Superior temporal gyrus (tissue), 1 donor: ENCODE measurements around the gene WDR19.
A peak's percentile ranks its signal among the peaks of the same experiment; 100 is the strongest.
"Not testable (repeated sequence)": the region's sequence is repeated elsewhere in the genome, so short reads cannot be mapped to it uniquely, and the experiment has no call there.

Experiments used
- DNase-seq: peaks from one replicate; pipeline ENCODE4 v3.0.0-alpha.2; 2016; ENCODE audit errors: extremely low spot score

Gene WDR19

DNA sequence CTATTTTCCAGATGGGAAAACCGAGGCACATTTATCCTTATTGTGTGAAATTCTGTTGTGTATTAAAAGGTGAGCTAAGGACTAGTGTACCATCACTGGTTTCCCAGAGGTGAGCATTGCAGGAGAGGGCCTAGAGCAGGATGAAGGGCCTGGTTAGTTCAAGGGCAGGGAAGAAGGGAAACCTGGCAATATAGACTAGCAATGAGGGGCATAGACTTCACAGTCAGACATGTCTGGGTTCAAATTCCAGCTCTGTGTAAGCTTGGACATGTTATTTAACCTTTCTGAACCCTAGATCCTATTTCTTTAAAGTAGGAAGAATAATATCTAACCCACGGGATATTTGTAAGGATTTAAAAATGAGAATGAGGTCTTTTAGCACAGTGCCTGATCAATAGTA lies 50.8 kb downstream of the WDR19 start:
- no peak for DNase-seq

DNA sequence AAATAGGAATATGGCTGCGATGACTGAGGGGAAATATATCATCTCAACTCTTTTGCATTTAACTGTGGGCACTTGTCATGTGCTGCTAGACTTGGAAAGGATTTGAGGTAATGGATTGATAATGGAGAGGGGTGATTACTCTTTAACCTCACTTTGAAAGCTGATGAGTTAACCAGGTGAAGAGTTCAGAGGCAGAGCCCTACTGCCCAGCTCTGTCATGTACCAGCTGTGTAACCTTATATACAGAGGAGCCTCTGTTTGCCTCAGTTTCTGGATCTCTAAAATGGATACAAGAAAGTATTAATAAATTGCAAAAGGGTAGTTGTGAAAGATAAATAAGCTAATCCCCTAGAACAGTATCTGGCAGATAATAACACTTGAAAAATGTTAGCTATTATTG lies 51.5 kb downstream of the WDR19 start:
- DNase-seq: no peak

DNA sequence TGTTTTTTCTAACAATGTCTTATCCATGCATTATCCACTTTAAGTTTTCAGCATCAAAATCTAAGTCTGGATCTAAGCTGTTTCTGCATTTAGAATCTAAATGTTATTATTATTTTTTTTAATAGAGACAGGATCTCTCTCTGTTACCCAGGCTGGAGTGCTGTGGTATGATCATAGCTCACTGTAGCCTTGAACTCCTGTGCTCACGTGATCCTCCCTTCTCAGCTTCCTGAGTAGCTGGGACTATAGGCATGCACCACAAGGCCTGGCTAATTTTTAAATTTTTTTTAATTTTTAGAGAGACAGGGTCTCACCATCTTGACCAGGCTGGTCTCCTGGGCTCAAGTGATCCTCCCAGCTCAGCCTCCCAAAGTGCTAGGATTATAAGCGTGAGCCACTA lies 52.7 kb downstream of the WDR19 start:
- no peak for DNase-seq

GRCh38 chr4:39235696-39236095 lies 53.4 kb downstream of the WDR19 start:
- no peak for DNase-seq

- DNase-seq: no peak
Observed at GRCh38 chr4:39237179-39237578, 54.9 kb downstream of the WDR19 start.

- DNase-seq: no peak
Observed at GRCh38 chr4:39243462-39243861, 61.1 kb downstream of the WDR19 start.

GRCh38 chr4:39255266-39255665 lies 72.9 kb downstream of the WDR19 start:
- DNase-seq: no peak

- DNase-seq: no peak
Observed at GRCh38 chr4:39255871-39256270, 73.5 kb downstream of the WDR19 start.

- DNase-seq: no peak
Observed at GRCh38 chr4:39256436-39256835, 74.1 kb downstream of the WDR19 start.

DNA sequence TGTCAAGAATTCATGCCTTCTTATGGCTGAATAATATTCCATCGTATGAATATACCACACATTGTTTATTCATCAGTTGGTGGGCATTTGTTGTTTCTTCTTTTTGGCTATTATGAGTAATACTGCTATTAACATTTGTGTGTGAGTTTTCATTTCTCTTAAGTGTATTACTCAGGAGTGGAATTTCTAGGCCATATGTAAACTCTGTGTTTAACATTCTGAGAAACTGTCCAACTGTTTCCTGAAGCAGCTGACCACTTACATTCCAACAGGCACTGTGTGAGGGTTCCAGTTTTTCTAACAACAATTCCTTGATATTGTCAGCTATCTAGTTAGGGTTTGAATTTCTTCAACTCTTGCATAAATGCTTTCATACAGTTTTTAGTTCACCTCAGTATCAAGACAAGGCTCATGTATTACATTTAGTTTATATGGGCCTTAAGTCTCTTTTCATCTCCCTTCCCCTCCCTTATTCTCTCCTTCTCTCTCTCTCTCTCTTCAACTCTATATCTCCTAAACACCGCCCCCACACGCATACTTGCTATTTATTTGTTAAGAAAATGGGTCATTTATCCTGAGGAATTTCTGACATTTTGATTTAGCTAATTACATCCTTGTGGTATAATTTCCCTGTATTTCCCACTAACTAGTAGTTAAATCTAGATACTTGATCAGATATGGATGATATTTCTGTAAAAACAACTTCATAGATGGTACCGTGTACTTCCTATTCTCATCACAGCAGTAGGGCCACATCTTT lies 77.4 kb downstream of the WDR19 start:
- no peak for DNase-seq

- DNase-seq: no peak
Observed at GRCh38 chr4:39263895-39264294, 81.6 kb downstream of the WDR19 start.

DNA sequence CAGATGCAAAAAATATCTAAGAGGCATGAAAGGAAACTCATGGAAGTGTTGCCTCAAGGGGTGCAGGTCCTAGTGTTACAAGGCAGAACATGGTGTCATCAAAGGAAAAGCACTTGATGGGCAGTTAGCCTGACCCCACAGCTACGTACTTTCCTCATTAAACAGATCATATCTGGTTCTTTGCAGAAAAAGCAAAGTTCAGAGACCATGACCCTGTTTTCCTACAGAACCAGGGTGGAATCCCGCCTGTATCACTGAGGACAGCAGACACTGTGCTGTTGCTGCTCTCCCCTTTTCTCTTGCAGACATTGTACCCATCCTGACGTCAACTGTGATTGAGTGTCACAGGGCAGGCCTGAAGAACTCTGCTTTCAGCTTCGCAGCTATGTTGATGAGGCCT lies 92.2 kb downstream of the WDR19 start:
- no peak for DNase-seq

- DNase-seq: not testable (repeated sequence)
Observed at GRCh38 chr4:39277661-39278060, 95.3 kb downstream of the WDR19 start.

DNA sequence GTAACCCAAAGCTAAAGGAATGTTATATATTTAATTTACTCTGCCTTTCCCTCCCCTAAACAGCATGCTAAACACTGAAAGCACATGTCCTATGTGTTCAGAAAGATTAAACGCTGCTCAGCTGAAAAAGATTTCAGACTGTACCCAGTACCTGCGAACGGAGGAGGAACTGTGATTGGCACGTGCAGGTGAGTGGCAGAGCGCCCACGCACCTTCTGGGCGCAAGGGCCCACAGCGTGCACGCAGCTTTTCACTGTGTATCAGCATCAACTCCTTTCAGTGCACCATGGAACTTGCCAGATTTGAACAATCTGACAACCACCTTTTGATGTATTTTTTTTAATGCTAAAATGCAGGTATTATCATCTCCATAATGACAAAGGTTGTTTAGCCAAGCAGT lies 96.1 kb downstream of the WDR19 start:
- peak; percentile 29 for DNase-seq

DNA sequence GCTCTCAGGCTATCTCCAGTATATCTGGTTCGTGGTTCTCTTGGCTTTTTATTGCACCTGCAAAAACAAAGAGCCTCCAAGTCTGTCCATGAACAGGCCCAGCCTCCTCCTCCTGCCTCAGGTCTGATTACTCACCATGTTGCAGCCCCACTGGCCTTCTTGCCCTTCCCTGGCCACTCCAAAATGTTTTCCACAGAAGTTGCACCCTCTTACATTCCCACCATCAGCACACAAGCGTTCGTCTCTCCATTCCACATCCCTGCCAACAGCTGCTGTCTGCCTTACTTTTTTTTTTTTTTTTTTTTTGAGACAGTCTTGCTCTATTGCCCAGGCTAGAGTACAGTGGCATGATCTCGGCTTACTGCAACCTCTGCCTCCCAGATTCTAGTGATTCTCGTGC lies 97.1 kb downstream of the WDR19 start:
- no peak for DNase-seq

DNA sequence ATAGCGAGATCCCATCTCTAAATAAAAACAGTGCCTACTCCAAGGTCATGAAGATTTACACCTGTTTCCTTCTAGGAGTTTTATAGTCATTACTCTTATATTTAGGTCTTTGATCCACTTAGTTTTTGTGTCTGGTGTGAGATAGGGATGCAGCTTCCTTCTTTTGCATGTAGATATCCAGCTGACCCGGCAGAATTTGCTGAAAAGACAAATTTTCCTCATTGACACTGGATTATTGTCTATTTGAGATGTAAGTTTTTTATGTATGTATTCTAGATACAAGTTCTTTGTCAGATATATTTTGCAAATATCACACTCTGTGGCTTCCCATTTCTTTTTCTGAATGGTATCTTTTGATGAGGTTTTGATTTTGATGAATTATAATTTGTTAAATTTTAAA lies 98.4 kb downstream of the WDR19 start:
- DNase-seq: no peak

DNA sequence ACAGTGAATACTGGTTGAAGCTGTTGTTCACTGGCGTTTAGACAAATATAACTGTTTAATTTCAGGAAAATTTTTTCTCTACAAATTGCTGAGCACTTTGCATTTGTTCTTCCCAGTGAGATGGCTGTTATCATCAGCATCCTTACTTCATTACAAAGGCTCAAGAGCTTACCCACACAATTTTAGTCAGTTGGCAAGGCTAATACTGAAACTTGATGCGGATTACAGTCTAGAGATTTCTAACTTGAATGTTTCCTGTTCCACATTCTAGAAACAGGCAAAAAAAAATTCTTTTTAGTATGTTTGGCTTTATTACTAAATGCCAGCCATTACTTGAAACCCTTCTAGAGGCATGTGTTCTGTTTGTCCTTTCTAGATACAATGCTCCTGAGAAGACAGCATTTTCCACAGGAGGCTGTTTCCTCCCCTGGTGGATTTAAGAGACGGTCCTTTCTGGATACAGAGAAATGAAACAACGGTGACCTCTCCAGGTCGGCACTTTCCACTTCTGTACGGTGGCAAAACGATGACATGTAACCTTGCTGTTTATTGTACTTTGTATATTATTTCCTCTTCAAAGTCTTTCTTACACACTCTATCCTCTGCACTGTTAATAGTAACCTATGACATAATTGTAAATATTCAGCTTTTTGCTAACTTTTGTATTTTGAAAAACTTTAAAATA lies 102.9 kb downstream of the WDR19 start:
- DNase-seq: no peak

- DNase-seq: no peak
Observed at GRCh38 chr4:39285853-39286252, 103.5 kb downstream of the WDR19 start.

GRCh38 chr4:39286263-39286662 lies 103.9 kb downstream of the WDR19 start:
- DNase-seq: no peak

GRCh38 chr4:39287223-39287622 lies 104.9 kb downstream of the WDR19 start:
- DNase-seq: no peak

- DNase-seq: no peak
Observed at GRCh38 chr4:39291686-39292085, 109.4 kb downstream of the WDR19 start.

- DNase-seq: not testable (repeated sequence)
Observed at GRCh38 chr4:39292433-39292832, 110.1 kb downstream of the WDR19 start.

DNA sequence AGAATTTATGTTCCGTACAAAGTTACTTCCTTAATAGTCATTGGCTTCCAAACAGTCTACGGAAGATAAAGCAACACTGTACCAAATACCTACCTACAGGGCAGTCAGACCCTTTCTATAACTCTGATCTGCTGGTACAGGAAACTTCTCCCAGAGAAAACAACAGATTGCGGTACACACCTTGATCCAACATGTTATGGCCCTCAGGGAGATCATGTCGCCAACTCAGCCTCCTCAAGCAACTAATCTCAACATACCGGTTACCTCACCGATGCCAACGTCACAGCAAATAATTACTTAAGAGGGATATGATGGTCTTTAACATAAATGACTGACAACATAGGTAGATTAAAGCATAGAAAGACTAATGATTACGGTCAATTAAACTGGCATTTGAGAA lies 113.5 kb downstream of the WDR19 start:
- no peak for DNase-seq

DNA sequence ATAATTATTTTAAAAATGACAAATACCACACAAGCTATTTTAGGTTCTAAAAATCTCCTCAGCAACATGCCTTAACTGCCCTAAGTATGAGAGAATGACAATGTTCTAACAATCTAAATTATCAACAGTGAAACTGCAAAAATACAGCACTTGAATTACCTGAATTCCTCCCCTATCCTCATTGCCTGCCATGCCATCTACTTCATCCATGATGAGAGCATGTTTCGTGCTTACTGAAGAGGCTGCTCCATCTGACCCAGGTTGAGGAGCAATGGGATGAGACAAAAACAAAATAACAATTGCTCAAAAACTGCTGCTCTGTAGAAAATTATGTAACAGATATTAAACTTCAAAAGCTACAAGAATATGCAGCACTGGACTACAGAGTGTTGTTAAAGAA lies 120.6 kb downstream of the WDR19 start:
- no peak for DNase-seq
